ENCODE data around the gene TTC7B.

Gene TTC7B

GRCh38 chr14:90490720-90491050 is 325.5 kb downstream of the TTC7B start:
- TF ChIP-seq ZNF274 (IDR thresholded peaks at IDR 0.05; ENCODE audit: low read depth, low read length) = no peak
- H3K4me3 ChIP-seq (ENCODE audit: low read length) = no peak overlapping the region

DNA sequence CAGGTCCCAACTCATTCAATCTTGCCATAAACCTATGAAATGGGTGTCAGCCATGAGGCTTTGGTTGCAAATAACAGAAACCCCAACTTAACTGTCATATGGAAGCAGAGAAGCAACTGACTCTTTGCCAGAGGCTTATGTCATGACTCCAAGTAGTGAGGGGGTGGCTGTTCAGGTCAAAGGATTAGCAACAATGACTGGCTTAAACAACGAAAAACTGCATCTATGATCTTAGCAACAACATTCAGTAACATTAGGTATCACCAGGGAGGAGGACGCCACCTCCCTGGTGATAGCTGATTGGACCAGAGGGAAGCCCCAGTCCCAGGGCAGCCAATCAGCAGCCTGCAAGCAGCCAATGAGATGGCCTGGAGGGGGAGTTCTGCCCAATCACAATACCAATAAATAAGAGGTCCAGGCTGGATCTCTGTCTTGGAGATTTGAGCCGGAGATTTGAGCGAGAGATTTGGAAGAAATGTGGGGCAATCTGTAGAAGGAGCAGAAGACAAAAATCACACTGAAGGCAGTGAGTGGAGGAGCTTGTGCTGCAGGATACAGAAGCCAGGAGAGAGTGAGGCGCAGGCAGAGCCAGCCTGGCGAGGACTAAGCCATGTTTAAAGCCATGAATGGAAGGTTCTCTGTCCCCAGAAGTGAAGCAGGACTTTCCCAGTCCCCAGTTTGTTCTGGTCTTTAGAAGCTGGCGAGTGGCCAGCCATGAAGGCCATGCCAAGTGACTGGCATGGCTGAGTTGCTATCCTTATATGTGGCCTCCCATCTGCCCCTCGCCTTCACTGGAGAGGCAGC is 326.1 kb downstream of the TTC7B start:
- no peak for TF ChIP-seq ZNF274 (IDR thresholded peaks at IDR 0.05; ENCODE audit: low read depth, low read length)
- H3K4me3 ChIP-seq (ENCODE audit: low read length) = no peak overlapping the region

- no peak overlapping the region for H3K4me3 ChIP-seq (ENCODE audit: low read length)
- no peak for TF ChIP-seq ZNF274 (IDR thresholded peaks at IDR 0.05; ENCODE audit: low read depth, low read length)
Measured at GRCh38 chr14:90489306-90489705, 326.9 kb downstream of the TTC7B start.

DNA sequence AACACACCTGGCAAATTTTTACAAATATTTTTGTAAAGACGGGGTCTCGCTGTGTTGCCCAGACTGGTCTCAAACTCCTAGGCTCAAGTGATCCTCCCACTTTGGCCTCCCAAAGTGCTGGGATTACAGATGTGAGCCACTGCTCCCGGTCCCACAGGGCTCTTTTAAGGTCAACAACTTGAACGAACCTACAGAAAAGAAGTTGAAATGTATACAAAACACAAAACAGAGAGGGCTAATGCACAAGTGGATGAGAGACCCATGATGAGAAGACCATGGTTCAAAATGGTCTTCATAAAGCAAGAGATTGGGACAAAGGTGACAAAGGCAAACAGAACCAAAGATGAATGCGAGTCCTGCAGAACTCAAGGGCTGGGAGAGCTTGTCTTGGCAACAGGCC is 328.0 kb downstream of the TTC7B start:
- no peak for TF ChIP-seq ZNF274 (IDR thresholded peaks at IDR 0.05; ENCODE audit: low read depth, low read length)
- no peak overlapping the region for H3K4me3 ChIP-seq (ENCODE audit: low read length)

DNA sequence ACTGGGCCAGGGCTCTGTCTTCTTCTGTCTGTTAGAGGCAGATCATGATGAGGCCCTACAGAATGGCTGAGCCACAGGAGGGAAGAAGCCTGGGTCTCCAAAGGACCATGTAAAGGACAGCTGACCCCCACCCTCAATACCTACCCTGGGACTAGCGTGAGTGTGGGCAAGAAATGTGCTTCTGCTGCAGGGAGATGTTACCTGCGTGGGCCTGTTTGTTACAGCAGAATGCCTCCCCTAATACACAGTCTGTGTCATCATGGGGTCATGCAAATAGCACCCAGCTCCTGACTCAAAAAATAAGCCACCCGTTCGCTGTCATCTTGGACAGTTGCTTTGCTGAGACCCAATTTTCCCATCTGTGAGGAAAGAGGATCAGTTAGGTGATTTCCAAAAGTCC is 328.8 kb downstream of the TTC7B start:
- TF ChIP-seq ZNF274 (IDR thresholded peaks at IDR 0.05; ENCODE audit: low read depth, low read length) = no peak

GRCh38 chr14:90487031-90487430 is 329.2 kb downstream of the TTC7B start:
- H3K4me3 ChIP-seq (ENCODE audit: low read length) = no peak overlapping the region
- TF ChIP-seq ZNF274 (IDR thresholded peaks at IDR 0.05; ENCODE audit: low read depth, low read length) = no peak

More for the DNA sequence above, 328.8 kb downstream of the TTC7B start:
- no peak overlapping the region for H3K4me3 ChIP-seq (ENCODE audit: low read length)

- no peak for TF ChIP-seq ZNF274 (IDR thresholded peaks at IDR 0.05; ENCODE audit: low read depth, low read length)
- no peak overlapping the region for H3K4me3 ChIP-seq (ENCODE audit: low read length)
Measured at GRCh38 chr14:90484291-90484690, 331.9 kb downstream of the TTC7B start.

DNA sequence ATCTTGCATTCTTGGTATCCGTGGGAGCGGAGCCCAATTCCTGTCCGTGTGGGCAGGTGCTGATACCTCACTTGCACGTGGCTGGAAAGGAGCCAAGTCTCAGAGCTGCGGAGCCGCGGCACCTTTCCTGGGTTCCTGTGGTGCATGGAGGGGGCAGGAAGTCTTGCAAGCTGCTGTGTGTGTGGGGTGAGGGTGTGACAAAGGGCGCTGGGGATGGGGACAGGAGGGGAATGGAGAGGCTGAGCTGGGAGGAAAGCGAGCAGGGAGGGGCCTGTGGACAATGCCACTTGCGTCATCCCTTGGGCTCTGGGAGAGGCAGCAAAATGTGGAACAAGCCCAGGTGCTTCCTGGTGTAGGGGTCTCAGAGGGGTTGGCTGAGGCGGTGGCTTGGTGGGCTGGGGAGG is 332.7 kb downstream of the TTC7B start:
- no peak overlapping the region for H3K4me3 ChIP-seq (ENCODE audit: low read length)
- no peak for TF ChIP-seq ZNF274 (IDR thresholded peaks at IDR 0.05; ENCODE audit: low read depth, low read length)

DNA sequence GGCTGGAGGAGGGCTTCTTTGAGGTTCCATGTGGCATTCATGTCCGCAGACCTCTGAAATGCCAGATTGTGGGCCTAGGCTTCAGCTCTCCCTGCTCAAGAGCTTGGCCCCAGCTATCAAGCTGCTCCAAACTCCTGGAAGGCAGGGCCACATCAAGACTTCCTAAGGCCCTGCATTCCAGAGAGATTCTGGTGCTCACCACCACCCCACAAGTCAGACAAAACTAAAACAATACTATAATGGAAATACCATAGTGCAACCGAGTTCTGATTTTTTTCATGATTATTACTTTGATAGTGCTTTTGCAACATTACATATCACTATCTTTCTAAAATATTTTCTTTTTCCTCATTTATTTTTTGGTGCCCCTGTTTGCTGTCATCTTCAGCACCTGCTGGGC is 333.1 kb downstream of the TTC7B start:
- TF ChIP-seq ZNF274 (IDR thresholded peaks at IDR 0.05; ENCODE audit: low read depth, low read length) = no peak
- H3K4me3 ChIP-seq (ENCODE audit: low read length) = no peak overlapping the region

DNA sequence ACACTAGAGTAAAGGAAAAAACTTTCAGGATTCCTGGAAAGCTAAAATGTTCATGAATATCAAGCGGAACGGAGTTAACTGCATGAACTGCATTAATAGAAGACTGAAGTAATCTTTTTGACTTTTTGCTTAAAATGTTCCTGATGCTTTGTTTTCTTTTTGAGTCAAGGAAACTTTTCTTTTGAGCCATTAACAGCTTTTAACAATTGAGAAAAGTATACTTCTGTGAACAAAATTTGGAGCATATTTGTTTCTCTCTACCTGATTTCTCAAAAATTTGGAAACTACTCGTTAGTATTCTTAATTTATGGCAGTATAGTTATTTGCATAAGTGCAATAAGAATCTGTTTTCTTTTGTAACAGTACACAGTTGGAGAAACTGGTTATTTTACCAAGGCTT is 340.9 kb downstream of the TTC7B start:
- no peak overlapping the region for H3K4me3 ChIP-seq (ENCODE audit: low read length)
- TF ChIP-seq ZNF274 (IDR thresholded peaks at IDR 0.05; ENCODE audit: low read depth, low read length) = no peak

All from GM08714 (cell line).